Tibial nerve (tissue), 4 donors: ENCODE data around the gene ZBTB48. TPM values are rescaled to one million over a fixed set of nuclear protein-coding genes. Genes with fewer than 3 reads are reported as not detected.

ENCODE experiments used
- DNase-seq, 2 donors: peaks; one replicate each; pipeline ENCODE4 v3.0.0-alpha.2; 2019; ENCODE audit warnings: low spot score in 2 of 2
- H3K27ac ChIP-seq, 4 donors: fragments of 200-600 bp; sonication (generic) in 3 of 4; one replicate each; pipeline ENCODE4 v1.5.1; 2017 to 2019; ENCODE audit warnings: mild to moderate bottlenecking in 1 of 4
- H3K27me3 ChIP-seq, 2 donors: fragments of 200-600 bp; sonication (generic) in 1 of 2; one replicate each; pipeline versions ENCODE4 v1.5.1 to v1.6.0; 2017 to 2019
- H3K36me3 ChIP-seq, 3 donors: fragments of 200-600 bp; sonication (generic); one replicate each; pipeline ENCODE4 v1.5.1; 2018 to 2019
- H3K4me1 ChIP-seq, 4 donors: fragments of 200-600 bp; sonication (generic) in 3 of 4; one replicate each; pipeline ENCODE4 v1.5.1; 2017 to 2019
- H3K4me3 ChIP-seq, 4 donors: fragments of 200-600 bp; sonication (generic) in 3 of 4; one replicate each; pipeline ENCODE4 v1.5.1; 2017 to 2019; ENCODE audit warnings: mild to moderate bottlenecking in 1 of 4, moderate library complexity in 1 of 4
- H3K9me3 ChIP-seq, 4 donors: fragments of 200-600 bp; sonication (generic) in 3 of 4; one replicate each; pipeline ENCODE4 v1.5.1; 2017 to 2019
- CTCF ChIP-seq, 5 experiments: fragments of 200-600 bp in 3 of 5; fragments of 450-650 bp in 2 of 5; sonication (generic) in 3 of 5; IDR thresholded peaks; one replicate each; pipeline ENCODE4 v1.5.1; 2016 to 2019; ENCODE audit warnings: antibody characterized with exemption in 5 of 5, mild to moderate bottlenecking in 3 of 5, moderate library complexity in 2 of 5
- EP300 ChIP-seq, 2 donors: sonication (generic); formaldehyde crosslinking; IDR thresholded peaks; one replicate each; pipeline ENCODE4 v1.6.1; 2017; ENCODE audit warnings: antibody characterized with exemption in 2 of 2, mild to moderate bottlenecking in 1 of 2
- POLR2A ChIP-seq, 2 donors: fragments of 450-650 bp; IDR thresholded peaks; one replicate each; pipeline ENCODE4 v1.6.1; 2017; ENCODE audit warnings: antibody characterized with exemption in 2 of 2, mild to moderate bottlenecking in 2 of 2, moderate library complexity in 2 of 2
- WGBS, 2 donors: methylation state at CpG; one replicate each; pipeline ENCODE4 v1.1.5; 2018; 5-methylcytosine and 5-hydroxymethylcytosine counted together
- total RNA-seq, 4 donors: library from RNA; depleted of rRNA; stranded (reverse); fragments of >200 nt; gene quantifications; one replicate each; pipeline ENCODE4 v1.1.0, GENCODE V29; 2016

The ZBTB48 gene
- total RNA-seq, 4 donors from 2014 or later = 27.5 to 41.1 (median 33.6) TPM

DNA sequence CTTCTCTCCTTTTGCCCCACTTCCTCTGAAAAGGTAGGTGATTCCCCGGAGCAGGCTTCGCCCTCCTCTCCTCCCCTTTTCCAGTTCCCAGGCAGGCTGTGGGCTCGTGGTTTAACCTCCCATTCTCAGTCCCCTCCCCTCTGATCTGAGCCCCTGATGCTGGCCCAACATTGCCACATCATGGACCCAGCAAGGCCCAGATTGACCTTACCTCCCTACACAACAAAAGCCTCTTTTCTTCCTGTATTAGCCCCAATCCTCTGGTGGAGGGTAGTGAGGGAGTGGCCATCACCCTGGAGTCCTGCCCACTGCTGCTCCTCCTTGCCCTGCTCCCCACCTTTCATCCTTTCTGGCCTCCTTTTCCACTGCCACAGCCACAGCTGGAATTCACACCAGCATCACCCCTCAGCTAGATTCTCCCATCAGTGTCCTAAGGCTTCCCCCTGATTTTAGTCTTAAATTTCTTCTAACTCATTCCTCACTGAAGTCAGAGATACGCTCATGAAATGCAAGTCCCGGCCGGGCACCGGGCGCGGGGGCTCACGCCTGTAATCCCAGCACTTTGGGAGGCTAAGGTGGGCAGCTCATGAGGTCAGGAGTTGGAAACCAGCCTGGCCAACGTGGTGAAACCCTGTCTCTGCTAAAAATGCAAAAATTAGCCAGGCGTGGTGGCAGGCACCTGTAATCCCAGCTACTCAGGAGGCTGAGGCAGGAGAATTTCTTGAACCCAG is 7.0 kb upstream of the ZBTB48 start:
- no peak for TF ChIP-seq CTCF (IDR thresholded peaks at IDR 0.05)
- TF ChIP-seq EP300 (IDR thresholded peaks at IDR 0.05) = no peak
- no peak for TF ChIP-seq POLR2A (IDR thresholded peaks at IDR 0.05)
- 63 to 66% methylated on average over 12 of the region's 12 CpGs for WGBS, 2 donors
- no peak for DNase-seq
- Histone ChIP-seq H3K9me3 (peaks cover 0 to 11% (median 0%) of the 10 kb centered on the region in 4 donors), H3K4me3 (no peak overlapping the region), H3K27me3 (no peaks in the 10 kb centered on the region), H3K27ac (no peak overlapping the region), H3K36me3 (no peaks in the 10 kb centered on the region), H3K4me1 (peaks cover 0 to 2% (median 1%) of the 10 kb centered on the region in 4 donors)

GRCh38 chr1:6574025-6574620 is 5.7 kb upstream of the ZBTB48 start:
- 71 to 77% methylated on average over 8 of the region's 8 CpGs for WGBS, 2 donors
- no peaks in the 10 kb centered on the region for H3K36me3 ChIP-seq
- H3K4me3 ChIP-seq = no peak overlapping the region
- H3K27me3 ChIP-seq = no peaks in the 10 kb centered on the region
- H3K9me3 ChIP-seq = peaks cover 0 to 11% (median 0%) of the 10 kb centered on the region in 4 donors
- TF ChIP-seq POLR2A (IDR thresholded peaks at IDR 0.05) = no peak
- no peak for TF ChIP-seq EP300 (IDR thresholded peaks at IDR 0.05)
- TF ChIP-seq CTCF (IDR thresholded peaks at IDR 0.05) = no peak
- no peak for DNase-seq
- H3K27ac ChIP-seq = no peak overlapping the region
- H3K4me1 ChIP-seq = peaks cover 0 to 15% (median 8%) of the 10 kb centered on the region in 4 donors

DNA sequence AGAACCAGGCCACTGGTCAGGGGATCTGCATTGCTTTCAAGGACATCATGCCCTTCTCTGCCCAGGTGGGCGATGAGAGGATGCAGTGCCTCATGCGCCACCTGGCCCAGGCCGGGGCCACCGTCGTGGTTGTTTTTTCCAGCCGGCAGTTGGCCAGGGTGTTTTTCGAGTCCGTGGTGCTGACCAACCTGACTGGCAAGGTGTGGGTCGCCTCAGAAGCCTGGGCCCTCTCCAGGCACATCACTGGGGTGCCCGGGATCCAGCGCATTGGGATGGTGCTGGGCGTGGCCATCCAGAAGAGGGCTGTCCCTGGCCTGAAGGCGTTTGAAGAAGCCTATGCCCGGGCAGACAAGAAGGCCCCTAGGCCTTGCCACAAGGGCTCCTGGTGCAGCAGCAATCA is 5.0 kb upstream of the ZBTB48 start:
- TF ChIP-seq POLR2A (IDR thresholded peaks at IDR 0.05) (no peak), CTCF (IDR thresholded peaks at IDR 0.05) (no peak), EP300 (IDR thresholded peaks at IDR 0.05) (no peak)
- no peak overlapping the region for H3K4me3 ChIP-seq
- H3K9me3 ChIP-seq = peaks cover 0 to 11% (median 0%) of the 10 kb centered on the region in 4 donors
- no peak overlapping the region for H3K27ac ChIP-seq
- 83 to 100% methylated on average over 2 to 13 of the region's 14 CpGs for WGBS, 2 donors
- H3K27me3 ChIP-seq = no peaks in the 10 kb centered on the region
- H3K36me3 ChIP-seq = no peaks in the 10 kb centered on the region
- DNase-seq = no peak
- H3K4me1 ChIP-seq = peaks cover 0 to 18% (median 12%) of the 10 kb centered on the region in 4 donors

GRCh38 chr1:6577831-6578525 is 1.8 kb upstream of the ZBTB48 start:
- H3K27me3 ChIP-seq = no peaks in the 10 kb centered on the region
- WGBS, 2 donors = 42 to 50% methylated on average over 6 of the region's 6 CpGs
- H3K9me3 ChIP-seq = no peaks in the 10 kb centered on the region
- TF ChIP-seq CTCF (IDR thresholded peaks at IDR 0.05) (no peak), POLR2A (IDR thresholded peaks at IDR 0.05) (no peak), EP300 (IDR thresholded peaks at IDR 0.05) (no peak)
- no peak for DNase-seq
- peak overlapping the region in 3 of 4 donors; percentile 38 to 99 (median 97) for H3K27ac ChIP-seq
- peaks cover 0 to 43% (median 26%) of the 10 kb centered on the region in 4 donors for H3K4me1 ChIP-seq
- H3K36me3 ChIP-seq = peaks cover 0 to 6% (median 0%) of the 10 kb centered on the region in 3 donors
- H3K4me3 ChIP-seq = no peak overlapping the region
